SK-N-SH (cell line): ENCODE results near the gene ACP3. TPM values are rescaled to one million over a fixed set of nuclear protein-coding genes. Genes with fewer than 3 reads are reported as not detected.
A peak's percentile ranks its signal among the peaks of the same experiment; 100 is the strongest.

Experiments
- CTCF ChIA-PET: fragments of 300-600, 350-600 bp; formaldehyde crosslinking; extraction: SDS; loops from one replicate; lab custom pipeline; 2021; lab: Yijun Ruan, JAX
- POLR2A ChIA-PET: fragments of 350-600 bp; sonication (Branson Sonifier 250); formaldehyde crosslinking; extraction: SDS; loops from one replicate; lab custom pipeline; 2020; ENCODE audit warnings: antibody characterized with exemption, inconsistent platforms; lab: Yijun Ruan, JAX
- DNase-seq: peaks from one replicate; pipeline ENCODE4 v3.0.0; 2012
- H2AFZ ChIP-seq: fragments of 200-600 bp; sonication (generic); 2 replicates; pipeline ENCODE4 v1.8.1; 2016; ENCODE audit warnings: antibody characterized with exemption, mild to moderate bottlenecking, low read depth
- H3F3A ChIP-seq: fragments of 200-600 bp; sonication (generic); replicated peaks from 2 replicates; pipeline ENCODE3; 2016; ENCODE audit warnings: antibody characterized with exemption, mild to moderate bottlenecking; ENCODE audit not compliant: insufficient read depth
- H3K27ac ChIP-seq, 2 experiments: fragments of 200-500 bp in 1 of 2; fragments of 200-600 bp in 1 of 2; sonication (Bioruptor generic) in 1 of 2; sonication (generic), shearing (Covaris generic) in 1 of 2; 2 replicates each; pipeline versions ENCODE4 v1.5.1 to v1.6.1; 2014 to 2016; ENCODE audit warnings: low read depth in 2 of 2, inconsistent platforms in 1 of 2, low read length in 1 of 2, mild to moderate bottlenecking in 1 of 2, mixed read lengths in 1 of 2
- H3K27me3 ChIP-seq: fragments of 200-600 bp; sonication (generic), shearing (Covaris generic); 2 replicates; pipeline ENCODE4 v1.6.1; 2016; ENCODE audit warnings: mixed run types; ENCODE audit not compliant: insufficient read depth
- H3K36me3 ChIP-seq, 2 experiments: fragments of 200-500 bp in 1 of 2; fragments of 200-600 bp in 1 of 2; sonication (Bioruptor generic) in 1 of 2; sonication (generic) in 1 of 2; replicated peaks in 1 of 2; 2 replicates each; pipeline versions ENCODE3 to v1.5.1; 2014 to 2016; ENCODE audit warnings: low read length in 1 of 2, mild to moderate bottlenecking in 1 of 2; ENCODE audit not compliant: insufficient read depth in 2 of 2, control insufficient read depth in 1 of 2
- H3K4me1 ChIP-seq, 2 experiments: fragments of 200-500 bp in 1 of 2; fragments of 200-600 bp in 1 of 2; sonication (Bioruptor generic) in 1 of 2; sonication (generic), shearing (Covaris generic) in 1 of 2; 2 replicates each; pipeline versions ENCODE4 v1.5.1 to v1.6.1; 2014 to 2016; ENCODE audit warnings: low read depth in 1 of 2, low read length in 1 of 2, mixed run types in 1 of 2; ENCODE audit not compliant: insufficient read depth in 2 of 2, control insufficient read depth in 1 of 2
- H3K4me2 ChIP-seq: fragments of 200-600 bp; sonication (generic), shearing (Covaris generic); 2 replicates; pipeline ENCODE4 v1.6.1; 2017; ENCODE audit warnings: mixed run types
- H3K4me3 ChIP-seq, 2 experiments: fragments of 200-500 bp in 1 of 2; fragments of 200-600 bp in 1 of 2; sonication (Bioruptor generic) in 1 of 2; sonication (generic), shearing (Covaris generic) in 1 of 2; 2 replicates each; pipeline versions ENCODE4 v1.5.1 to v1.8.1; 2014 to 2016; ENCODE audit warnings: low read depth in 2 of 2, inconsistent platforms in 1 of 2, low read length in 1 of 2, mild to moderate bottlenecking in 1 of 2, mixed read lengths in 1 of 2, moderate library complexity in 1 of 2
- H3K79me2 ChIP-seq: fragments of 200-600 bp; sonication (generic); 2 replicates; pipeline ENCODE4 v1.8.1; 2017; ENCODE audit warnings: mild to moderate bottlenecking; ENCODE audit not compliant: insufficient read depth
- H3K9ac ChIP-seq: fragments of 200-600 bp; sonication (generic); 2 replicates; pipeline ENCODE4 v1.6.1; 2017; ENCODE audit warnings: mixed run types
- H3K9me2 ChIP-seq: fragments of 200-600 bp; sonication (generic); 2 replicates; pipeline ENCODE4 v1.6.1; 2017; ENCODE audit warnings: mixed run types
- H3K9me3 ChIP-seq: fragments of 200-600 bp; sonication (generic); 2 replicates; pipeline ENCODE4 v1.6.1; 2017; ENCODE audit warnings: mixed run types, mild to moderate bottlenecking, moderate library complexity
- H4K20me1 ChIP-seq: fragments of 200-600 bp; sonication (generic); 2 replicates; pipeline ENCODE4 v1.6.1; 2017; ENCODE audit warnings: mild to moderate bottlenecking, mixed run types; ENCODE audit not compliant: insufficient read depth
- ELF1 ChIP-seq: IDR thresholded peaks from 2 replicates; pipeline ENCODE4 v1.4.0; 2012
- EP300 ChIP-seq, 2 experiments: IDR thresholded peaks; 2 replicates each; pipeline versions ENCODE4 v1.4.0 to v1.6.1; 2012; ENCODE audit warnings: borderline replicate concordance in 1 of 2, low read depth in 1 of 2, low read length in 1 of 2
- EZH2phosphoT487 ChIP-seq: fragments of 200-600 bp; sonication (generic); IDR thresholded peaks from 2 replicates; pipeline ENCODE4 v1.6.1; 2017; ENCODE audit warnings: low read depth, mixed run types, mild to moderate bottlenecking, antibody characterized with exemption, moderate library complexity, borderline replicate concordance
- FOSL2 ChIP-seq: IDR thresholded peaks from 2 replicates; pipeline ENCODE4 v1.4.0; 2012; ENCODE audit warnings: low read depth, mild to moderate bottlenecking, moderate library complexity, borderline replicate concordance
- FOXJ3 ChIP-seq: sonication (generic); formaldehyde crosslinking; IDR thresholded peaks from 2 replicates; pipeline ENCODE4 v1.5.1; 2020; ENCODE audit warnings: mild to moderate bottlenecking, missing genetic modification reagents
- FOXM1 ChIP-seq: IDR thresholded peaks from 2 replicates; pipeline ENCODE4 v1.4.0; 2012; ENCODE audit warnings: low read depth, mild to moderate bottlenecking
- GABPA ChIP-seq: IDR thresholded peaks from 2 replicates; pipeline ENCODE4 v1.4.0; 2012; ENCODE audit warnings: low read depth, mild to moderate bottlenecking
- GATA2 ChIP-seq: sonication (generic); formaldehyde crosslinking; IDR thresholded peaks from 2 replicates; pipeline ENCODE4 v1.5.0; 2020; ENCODE audit warnings: mild to moderate bottlenecking, missing genetic modification reagents
- MXI1 ChIP-seq: IDR thresholded peaks from 2 replicates; pipeline ENCODE4 v1.6.1; 2012; ENCODE audit warnings: mild to moderate bottlenecking, low read depth, low read length, improper control_type of control experiment
- NFIC ChIP-seq: IDR thresholded peaks from 2 replicates; pipeline ENCODE4 v1.4.0; 2012; ENCODE audit warnings: borderline replicate concordance
- NRF1 ChIP-seq: IDR thresholded peaks from 2 replicates; pipeline ENCODE4 v1.6.1; 2012; ENCODE audit warnings: low read depth, mild to moderate bottlenecking, low read length
- RAD21 ChIP-seq: IDR thresholded peaks from 2 replicates; pipeline ENCODE4 v1.6.1; 2012; ENCODE audit warnings: mild to moderate bottlenecking, low read length
- RCOR1 ChIP-seq: fragments of 150-350 bp; IDR thresholded peaks from 2 replicates; pipeline ENCODE4 v1.6.1; 2017; ENCODE audit warnings: antibody characterized with exemption, low read length
- RFX5 ChIP-seq: IDR thresholded peaks from 2 replicates; pipeline ENCODE4 v1.6.1; 2012; ENCODE audit warnings: mild to moderate bottlenecking, improper control_type of control experiment, low read length
- TEAD4 ChIP-seq: IDR thresholded peaks from 2 replicates; pipeline ENCODE4 v1.4.0; 2012; ENCODE audit warnings: mild to moderate bottlenecking, borderline replicate concordance; ENCODE audit not compliant: insufficient read depth
- WGBS: methylation state at CpG from one replicate; pipeline ENCODE4 v1.1.6; 2017; ENCODE audit warnings: low lambda C conversion rate; 5-methylcytosine and 5-hydroxymethylcytosine counted together
- polyA plus RNA-seq, 3 experiments: library from polyadenylated mRNA; depleted of rRNA; stranded (reverse); fragments of >200 nt; gene quantifications; 2 replicates each; pipeline ENCODE4 v1.2.3, GENCODE V29; 2012
- TF ChIP-seq, protein P1 (sequence below): fragments of 150-350 bp; IDR thresholded peaks from 2 replicates; pipeline ENCODE4 v1.6.1; 2017; ENCODE audit warnings: antibody characterized with exemption, low read length, low read depth, borderline replicate concordance
- TF ChIP-seq, protein P2 (sequence below): IDR thresholded peaks from 2 replicates; pipeline ENCODE4 v1.4.0; 2012; ENCODE audit warnings: low read depth
- TF ChIP-seq, protein P3 (sequence below): IDR thresholded peaks from 2 replicates; pipeline ENCODE4 v1.4.0; 2012; ENCODE audit warnings: low read depth, borderline replicate concordance
- TF ChIP-seq, protein P4 (sequence below): fragments of 150-350 bp; IDR thresholded peaks from 2 replicates; pipeline ENCODE4 v1.6.1; 2016; ENCODE audit warnings: mild to moderate bottlenecking, low read depth, low read length
- TF ChIP-seq, protein P5 (sequence below): IDR thresholded peaks from 2 replicates; pipeline ENCODE4 v1.4.0; 2012; ENCODE audit warnings: low read depth, borderline replicate concordance

ACP3 gene
- polyA plus RNA-seq, 1 of the 3 experiments (the other 2 are of a cell fraction): 0.30 TPM

DNA sequence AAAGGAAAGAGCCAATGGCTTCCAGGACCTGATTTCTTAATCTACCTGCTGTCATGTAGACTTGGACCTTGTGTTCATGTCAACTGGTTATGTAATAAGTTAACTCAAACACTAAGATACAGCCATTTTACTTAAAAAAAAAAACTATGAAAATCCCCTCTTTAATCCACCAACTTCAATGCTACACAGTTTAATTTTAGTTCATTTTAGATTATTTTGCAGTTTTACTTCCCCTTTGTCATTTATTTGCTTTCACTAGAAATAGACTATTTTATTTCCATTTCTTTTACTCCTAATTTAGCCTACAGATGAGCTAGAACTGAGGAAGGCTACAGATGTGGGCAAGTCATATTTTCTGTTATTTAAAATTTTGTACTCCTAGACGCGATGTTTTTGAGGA, 89.4 kb downstream of the ACP3 start:
- H3K9me3 ChIP-seq: no peaks in the 10 kb centered on the region
- CTCF ChIA-PET: interaction anchor here (1.2 to 14.1 kb wide), 2 partner anchors 57 to 149 kb away, joined by 4 to 383 read pairs; no protein-coding TSS in a partner anchor
- 97% methylated on average over 2 of the region's 2 CpGs for whole genome bisulfite sequencing
- H3K4me1 ChIP-seq: peaks cover 0 to 17% of the 10 kb centered on the region in 2 experiments; a peak in 2 of 4 replicates
- H3F3A ChIP-seq: peaks cover 4% of the 10 kb centered on the region
- H3K9ac ChIP-seq: no peak overlapping the region
- H3K79me2 ChIP-seq: no peaks in the 10 kb centered on the region
- peak overlapping the region in 1 of 2 experiments; percentile 99; a peak in 2 of 4 replicates for H3K27ac ChIP-seq
- H3K4me2 ChIP-seq: no peak overlapping the region
- H3K4me3 ChIP-seq: no peak overlapping the region
- H3K27me3 ChIP-seq: no peaks in the 10 kb centered on the region
- no peaks in the 10 kb centered on the region for H3K9me2 ChIP-seq
- H2AFZ ChIP-seq: no peak overlapping the region
- no peak for DNase-seq
- H4K20me1 ChIP-seq: no peaks in the 10 kb centered on the region
- no peaks in the 10 kb centered on the region for H3K36me3 ChIP-seq
- POLR2A ChIA-PET: interaction anchor here (2.9 kb wide), 1 partner anchor 11 kb away, joined by 16 read pairs; the partner anchor contains the start of gene DNAJC13
- TF ChIP-seq, protein P1, sequence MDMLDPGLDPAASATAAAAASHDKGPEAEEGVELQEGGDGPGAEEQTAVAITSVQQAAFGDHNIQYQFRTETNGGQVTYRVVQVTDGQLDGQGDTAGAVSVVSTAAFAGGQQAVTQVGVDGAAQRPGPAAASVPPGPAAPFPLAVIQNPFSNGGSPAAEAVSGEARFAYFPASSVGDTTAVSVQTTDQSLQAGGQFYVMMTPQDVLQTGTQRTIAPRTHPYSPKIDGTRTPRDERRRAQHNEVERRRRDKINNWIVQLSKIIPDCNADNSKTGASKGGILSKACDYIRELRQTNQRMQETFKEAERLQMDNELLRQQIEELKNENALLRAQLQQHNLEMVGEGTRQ: no peak
- TF ChIP-seq GABPA (no peak), GATA2 (CRISPR knock-in tag) (no peak), EP300 (IDR thresholded peaks at IDR 0.05; ENCODE audit: borderline replicate concordance in 1 of 2, low read depth in 1 of 2, low read length in 1 of 2) (no peak), FOSL2 (no peak), EZH2phosphoT487 (no peak), FOXM1 (no peak), NRF1 (no peak), RAD21 (no peak)
- TF ChIP-seq, protein P2, sequence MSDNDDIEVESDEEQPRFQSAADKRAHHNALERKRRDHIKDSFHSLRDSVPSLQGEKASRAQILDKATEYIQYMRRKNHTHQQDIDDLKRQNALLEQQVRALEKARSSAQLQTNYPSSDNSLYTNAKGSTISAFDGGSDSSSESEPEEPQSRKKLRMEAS: no peak

DNA sequence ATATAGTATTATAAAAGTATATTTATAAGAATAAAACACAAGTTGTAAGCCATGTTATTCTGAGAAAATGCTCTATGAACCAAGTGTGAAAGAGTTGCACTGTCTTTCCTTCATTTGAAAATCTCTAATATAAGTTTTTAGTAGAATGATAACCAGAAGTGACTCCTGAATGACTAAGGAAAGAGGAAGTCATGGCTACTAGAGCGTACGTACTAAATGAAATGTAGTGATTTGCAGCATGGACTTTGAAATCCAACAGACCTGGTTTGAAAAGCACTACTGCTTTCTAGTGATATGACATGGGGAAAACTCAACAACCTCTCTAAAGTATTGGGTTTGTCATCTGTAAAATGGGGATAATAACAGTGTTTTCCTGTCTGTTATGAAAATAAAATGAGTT, 89.8 kb downstream of the ACP3 start:
- H3K9me2 ChIP-seq: no peaks in the 10 kb centered on the region
- H3F3A ChIP-seq: peaks cover 4% of the 10 kb centered on the region
- no peak overlapping the region for H3K27ac ChIP-seq
- POLR2A ChIA-PET: no interaction called here
- no peaks in the 10 kb centered on the region for H3K79me2 ChIP-seq
- no peak overlapping the region for H3K9ac ChIP-seq
- H3K4me3 ChIP-seq: no peak overlapping the region
- H3K9me3 ChIP-seq: no peaks in the 10 kb centered on the region
- H2AFZ ChIP-seq: no peak overlapping the region
- no peak for DNase-seq
- H3K36me3 ChIP-seq: no peaks in the 10 kb centered on the region
- no peaks in the 10 kb centered on the region for H3K27me3 ChIP-seq
- no peak overlapping the region for H3K4me2 ChIP-seq
- H3K4me1 ChIP-seq: peaks cover 0 to 17% of the 10 kb centered on the region in 2 experiments; a peak in 2 of 4 replicates
- 92% methylated on average over 2 of the region's 2 CpGs for WGBS
- H4K20me1 ChIP-seq: no peaks in the 10 kb centered on the region
- CTCF ChIA-PET: interaction anchor here (1.2 to 14.1 kb wide), 2 partner anchors 58 to 150 kb away, joined by 4 to 383 read pairs; no protein-coding TSS in a partner anchor
- TF ChIP-seq TEAD4 (no peak), GATA2 (CRISPR knock-in tag) (no peak), FOXM1 (no peak), GABPA (no peak), MXI1 (no peak), NFIC (no peak), RAD21 (no peak), RCOR1 (no peak), RFX5 (no peak), FOXJ3 (CRISPR knock-in tag) (no peak), ELF1 (no peak)
- TF ChIP-seq, protein P3, sequence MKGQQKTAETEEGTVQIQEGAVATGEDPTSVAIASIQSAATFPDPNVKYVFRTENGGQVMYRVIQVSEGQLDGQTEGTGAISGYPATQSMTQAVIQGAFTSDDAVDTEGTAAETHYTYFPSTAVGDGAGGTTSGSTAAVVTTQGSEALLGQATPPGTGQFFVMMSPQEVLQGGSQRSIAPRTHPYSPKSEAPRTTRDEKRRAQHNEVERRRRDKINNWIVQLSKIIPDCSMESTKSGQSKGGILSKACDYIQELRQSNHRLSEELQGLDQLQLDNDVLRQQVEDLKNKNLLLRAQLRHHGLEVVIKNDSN: no peak
- TF ChIP-seq, protein P4, sequence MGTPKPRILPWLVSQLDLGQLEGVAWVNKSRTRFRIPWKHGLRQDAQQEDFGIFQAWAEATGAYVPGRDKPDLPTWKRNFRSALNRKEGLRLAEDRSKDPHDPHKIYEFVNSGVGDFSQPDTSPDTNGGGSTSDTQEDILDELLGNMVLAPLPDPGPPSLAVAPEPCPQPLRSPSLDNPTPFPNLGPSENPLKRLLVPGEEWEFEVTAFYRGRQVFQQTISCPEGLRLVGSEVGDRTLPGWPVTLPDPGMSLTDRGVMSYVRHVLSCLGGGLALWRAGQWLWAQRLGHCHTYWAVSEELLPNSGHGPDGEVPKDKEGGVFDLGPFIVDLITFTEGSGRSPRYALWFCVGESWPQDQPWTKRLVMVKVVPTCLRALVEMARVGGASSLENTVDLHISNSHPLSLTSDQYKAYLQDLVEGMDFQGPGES: no peak
- TF ChIP-seq, protein P5, sequence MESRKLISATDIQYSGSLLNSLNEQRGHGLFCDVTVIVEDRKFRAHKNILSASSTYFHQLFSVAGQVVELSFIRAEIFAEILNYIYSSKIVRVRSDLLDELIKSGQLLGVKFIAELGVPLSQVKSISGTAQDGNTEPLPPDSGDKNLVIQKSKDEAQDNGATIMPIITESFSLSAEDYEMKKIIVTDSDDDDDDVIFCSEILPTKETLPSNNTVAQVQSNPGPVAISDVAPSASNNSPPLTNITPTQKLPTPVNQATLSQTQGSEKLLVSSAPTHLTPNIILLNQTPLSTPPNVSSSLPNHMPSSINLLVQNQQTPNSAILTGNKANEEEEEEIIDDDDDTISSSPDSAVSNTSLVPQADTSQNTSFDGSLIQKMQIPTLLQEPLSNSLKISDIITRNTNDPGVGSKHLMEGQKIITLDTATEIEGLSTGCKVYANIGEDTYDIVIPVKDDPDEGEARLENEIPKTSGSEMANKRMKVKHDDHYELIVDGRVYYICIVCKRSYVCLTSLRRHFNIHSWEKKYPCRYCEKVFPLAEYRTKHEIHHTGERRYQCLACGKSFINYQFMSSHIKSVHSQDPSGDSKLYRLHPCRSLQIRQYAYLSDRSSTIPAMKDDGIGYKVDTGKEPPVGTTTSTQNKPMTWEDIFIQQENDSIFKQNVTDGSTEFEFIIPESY: no peak
